Tibial nerve (tissue), 4 donors: ENCODE data around the gene TRIM13. TPM values are rescaled to one million over a fixed set of nuclear protein-coding genes. Genes with fewer than 3 reads are reported as not detected.

Experiments
- DNase-seq, 2 donors: peaks; one replicate each; pipeline ENCODE4 v3.0.0-alpha.2; 2019; ENCODE audit warnings: low spot score in 2 of 2
- H3K27ac ChIP-seq, 4 donors: fragments of 200-600 bp; sonication (generic) in 3 of 4; one replicate each; pipeline ENCODE4 v1.5.1; 2017 to 2019; ENCODE audit warnings: mild to moderate bottlenecking in 1 of 4
- H3K27me3 ChIP-seq, 2 donors: fragments of 200-600 bp; sonication (generic) in 1 of 2; one replicate each; pipeline versions ENCODE4 v1.5.1 to v1.6.0; 2017 to 2019
- H3K36me3 ChIP-seq, 3 donors: fragments of 200-600 bp; sonication (generic); one replicate each; pipeline ENCODE4 v1.5.1; 2018 to 2019
- H3K4me1 ChIP-seq, 4 donors: fragments of 200-600 bp; sonication (generic) in 3 of 4; one replicate each; pipeline ENCODE4 v1.5.1; 2017 to 2019
- H3K4me3 ChIP-seq, 4 donors: fragments of 200-600 bp; sonication (generic) in 3 of 4; one replicate each; pipeline ENCODE4 v1.5.1; 2017 to 2019; ENCODE audit warnings: mild to moderate bottlenecking in 1 of 4, moderate library complexity in 1 of 4
- H3K9me3 ChIP-seq, 4 donors: fragments of 200-600 bp; sonication (generic) in 3 of 4; one replicate each; pipeline ENCODE4 v1.5.1; 2017 to 2019
- EP300 ChIP-seq, 2 donors: sonication (generic); formaldehyde crosslinking; IDR thresholded peaks; one replicate each; pipeline ENCODE4 v1.6.1; 2017; ENCODE audit warnings: antibody characterized with exemption in 2 of 2, mild to moderate bottlenecking in 1 of 2
- POLR2A ChIP-seq, 2 donors: fragments of 450-650 bp; IDR thresholded peaks; one replicate each; pipeline ENCODE4 v1.6.1; 2017; ENCODE audit warnings: antibody characterized with exemption in 2 of 2, mild to moderate bottlenecking in 2 of 2, moderate library complexity in 2 of 2
- WGBS, 2 donors: methylation state at CpG; one replicate each; pipeline ENCODE4 v1.1.5; 2018; 5-methylcytosine and 5-hydroxymethylcytosine counted together
- total RNA-seq, 4 donors: library from RNA; depleted of rRNA; stranded (reverse); fragments of >200 nt; gene quantifications; one replicate each; pipeline ENCODE4 v1.1.0, GENCODE V29; 2016
- TF ChIP-seq, protein P1 (sequence below), 5 experiments: fragments of 200-600 bp in 3 of 5; fragments of 450-650 bp in 2 of 5; sonication (generic) in 3 of 5; IDR thresholded peaks; one replicate each; pipeline ENCODE4 v1.5.1; 2016 to 2019; ENCODE audit warnings: antibody characterized with exemption in 5 of 5, mild to moderate bottlenecking in 3 of 5, moderate library complexity in 2 of 5

The TRIM13 gene
- total RNA-seq, 4 donors from 2014 or later = 18.0 to 25.8 (median 23.2) TPM

DNA sequence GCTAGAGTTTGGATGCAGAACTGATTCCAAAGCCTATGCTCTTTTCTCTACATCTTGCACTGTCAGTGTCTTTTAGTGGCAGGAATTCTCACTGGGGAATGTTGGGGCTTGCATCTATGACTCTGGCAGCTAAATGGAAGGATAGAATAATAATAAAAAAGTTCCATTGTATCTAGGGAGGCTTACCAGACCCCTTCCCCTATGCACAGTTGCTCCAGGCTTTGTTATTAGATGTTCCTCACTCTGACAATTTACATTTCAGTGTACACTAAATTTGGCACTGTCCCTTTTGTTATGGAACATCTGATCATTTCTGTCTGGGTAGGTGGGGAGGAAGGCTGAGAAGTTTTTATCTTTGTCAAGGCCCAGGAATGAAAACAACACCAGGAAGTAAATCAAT lies 3.7 kb upstream of the TRIM13 start:
- H3K27me3 ChIP-seq = no peaks in the 10 kb centered on the region
- peaks cover 0 to 19% (median 0%) of the 10 kb centered on the region in 3 donors for H3K36me3 ChIP-seq
- TF ChIP-seq EP300 (IDR thresholded peaks at IDR 0.05) (no peak), POLR2A (IDR thresholded peaks at IDR 0.05) (no peak)
- TF ChIP-seq, protein P1, sequence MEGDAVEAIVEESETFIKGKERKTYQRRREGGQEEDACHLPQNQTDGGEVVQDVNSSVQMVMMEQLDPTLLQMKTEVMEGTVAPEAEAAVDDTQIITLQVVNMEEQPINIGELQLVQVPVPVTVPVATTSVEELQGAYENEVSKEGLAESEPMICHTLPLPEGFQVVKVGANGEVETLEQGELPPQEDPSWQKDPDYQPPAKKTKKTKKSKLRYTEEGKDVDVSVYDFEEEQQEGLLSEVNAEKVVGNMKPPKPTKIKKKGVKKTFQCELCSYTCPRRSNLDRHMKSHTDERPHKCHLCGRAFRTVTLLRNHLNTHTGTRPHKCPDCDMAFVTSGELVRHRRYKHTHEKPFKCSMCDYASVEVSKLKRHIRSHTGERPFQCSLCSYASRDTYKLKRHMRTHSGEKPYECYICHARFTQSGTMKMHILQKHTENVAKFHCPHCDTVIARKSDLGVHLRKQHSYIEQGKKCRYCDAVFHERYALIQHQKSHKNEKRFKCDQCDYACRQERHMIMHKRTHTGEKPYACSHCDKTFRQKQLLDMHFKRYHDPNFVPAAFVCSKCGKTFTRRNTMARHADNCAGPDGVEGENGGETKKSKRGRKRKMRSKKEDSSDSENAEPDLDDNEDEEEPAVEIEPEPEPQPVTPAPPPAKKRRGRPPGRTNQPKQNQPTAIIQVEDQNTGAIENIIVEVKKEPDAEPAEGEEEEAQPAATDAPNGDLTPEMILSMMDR (IDR thresholded peaks at IDR 0.05) = no peak
- H3K4me3 ChIP-seq = no peak overlapping the region
- H3K4me1 ChIP-seq = peaks cover under 1 to 13% (median 4%) of the 10 kb centered on the region in 4 donors
- H3K9me3 ChIP-seq = no peaks in the 10 kb centered on the region
- DNase-seq = no peak
- H3K27ac ChIP-seq = no peak overlapping the region

DNA sequence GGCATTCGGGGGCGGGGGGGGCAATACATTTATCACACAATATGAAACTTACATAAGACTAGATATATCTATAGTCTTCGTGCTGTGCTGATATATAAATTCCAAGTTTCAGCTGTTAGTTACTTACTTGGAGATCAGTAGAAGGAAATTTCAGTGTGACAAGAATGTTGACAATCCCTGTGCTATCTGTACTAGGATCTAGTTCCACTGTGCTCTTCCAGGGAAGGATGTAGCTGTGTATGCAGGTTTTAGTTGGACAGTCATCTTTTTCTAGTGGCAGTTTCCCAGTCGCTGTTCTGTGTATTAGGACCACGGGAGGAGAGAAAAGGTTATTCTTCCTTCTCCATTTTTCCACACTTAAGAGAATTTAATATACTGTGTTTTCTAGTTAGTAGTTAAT lies 3.2 kb upstream of the TRIM13 start:
- TF ChIP-seq POLR2A (IDR thresholded peaks at IDR 0.05) (no peak), EP300 (IDR thresholded peaks at IDR 0.05) (no peak)
- TF ChIP-seq, protein P1 (IDR thresholded peaks at IDR 0.05) = no peak
- no peaks in the 10 kb centered on the region for H3K9me3 ChIP-seq
- peaks cover 3 to 18% (median 10%) of the 10 kb centered on the region in 4 donors for H3K4me1 ChIP-seq
- H3K36me3 ChIP-seq = peaks cover 0 to 13% (median 0%) of the 10 kb centered on the region in 3 donors
- no peak for DNase-seq
- no peak overlapping the region for H3K27ac ChIP-seq
- no peak overlapping the region for H3K4me3 ChIP-seq
- H3K27me3 ChIP-seq = no peaks in the 10 kb centered on the region
- 77 to 87% methylated on average over 5 of the region's 5 CpGs for WGBS, 2 donors

DNA sequence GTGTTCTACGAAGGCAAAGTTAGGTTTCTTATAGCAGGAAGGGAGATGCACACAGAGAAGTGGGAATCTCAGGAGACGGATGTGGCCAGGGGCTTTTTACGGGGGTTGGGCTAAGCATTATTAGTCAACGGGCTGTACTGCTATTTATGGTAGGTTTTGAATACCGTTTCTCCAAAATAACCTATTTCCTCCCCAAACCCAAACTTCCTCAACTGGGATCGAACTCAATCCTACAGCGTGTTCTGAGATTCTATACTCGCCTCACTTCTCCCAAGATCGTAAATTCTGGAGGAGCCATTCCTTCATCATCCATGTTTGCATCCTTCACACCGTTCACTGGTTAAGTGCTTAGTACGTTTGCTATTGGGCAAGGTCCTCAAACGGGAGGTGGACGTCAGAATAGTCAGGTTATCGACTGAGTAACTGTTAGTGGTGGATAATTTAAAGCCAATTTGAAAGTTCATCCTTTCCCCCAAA lies 1.2 kb upstream of the TRIM13 start:
- peaks cover 3 to 38% (median 23%) of the 10 kb centered on the region in 4 donors for H3K4me1 ChIP-seq
- peak overlapping the region; percentile 97 to 100 (median 98) for H3K27ac ChIP-seq
- H3K27me3 ChIP-seq = no peaks in the 10 kb centered on the region
- TF ChIP-seq EP300 (IDR thresholded peaks at IDR 0.05) (no peak), POLR2A (IDR thresholded peaks at IDR 0.05) (no peak)
- TF ChIP-seq, protein P1 (IDR thresholded peaks at IDR 0.05) = no peak
- DNase-seq = no peak
- WGBS, 2 donors = 40 to 41% methylated on average over 14 of the region's 14 CpGs
- peaks cover 0 to 11% (median 0%) of the 10 kb centered on the region in 3 donors for H3K36me3 ChIP-seq
- H3K4me3 ChIP-seq = peak overlapping the region; percentile 86 to 100 (median 92)
- no peaks in the 10 kb centered on the region for H3K9me3 ChIP-seq

DNA sequence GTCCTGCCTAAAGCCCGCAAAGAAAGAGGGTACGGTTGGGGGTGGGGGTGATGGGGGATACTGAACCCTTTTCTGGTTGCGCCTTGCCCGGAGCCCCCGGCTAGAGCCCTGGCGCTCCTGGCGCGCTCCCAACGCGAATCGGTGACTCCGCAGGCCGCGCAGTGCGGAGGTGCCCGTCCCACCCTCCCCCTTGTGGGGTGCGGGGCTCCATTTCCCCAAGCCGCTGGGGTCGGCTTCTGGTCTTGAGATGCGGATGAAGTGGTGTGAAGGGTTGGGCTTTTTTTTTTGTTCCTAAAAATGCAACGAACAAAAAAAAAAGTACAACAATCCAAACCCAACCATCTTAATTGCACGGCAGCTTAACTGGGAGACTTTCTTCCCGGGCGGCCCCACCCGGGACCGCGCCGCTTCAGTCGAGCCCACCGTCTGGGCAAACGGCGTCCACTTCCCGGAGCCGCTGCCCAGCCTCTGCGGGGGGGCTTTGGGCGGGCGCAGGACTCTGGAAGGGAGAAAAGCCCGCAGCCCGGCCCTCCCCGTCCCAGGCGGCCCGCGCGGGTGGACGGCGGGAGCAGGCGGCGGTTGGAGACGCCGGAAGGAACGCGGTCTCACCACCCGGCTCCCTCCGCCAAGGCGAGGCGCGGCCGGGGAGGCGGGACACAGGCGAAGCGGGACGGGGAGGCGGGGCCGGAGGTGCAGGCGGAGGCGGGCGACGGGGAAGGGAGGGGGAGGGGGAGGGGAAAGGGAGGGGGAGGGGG lies 504 bp upstream of the TRIM13 start:
- H3K4me1 ChIP-seq = peaks cover 3 to 45% (median 23%) of the 10 kb centered on the region in 4 donors
- H3K27ac ChIP-seq = peak overlapping the region; percentile 97 to 100 (median 98)
- peak overlapping the region; percentile 86 to 100 (median 92) for H3K4me3 ChIP-seq
- DNase-seq = peak; percentile 79 to 89
- no peaks in the 10 kb centered on the region for H3K9me3 ChIP-seq
- no peaks in the 10 kb centered on the region for H3K27me3 ChIP-seq
- WGBS, 2 donors = 1% methylated on average over 35 to 51 of the region's 68 CpGs
- TF ChIP-seq, protein P1 (IDR thresholded peaks at IDR 0.05) = no peak
- TF ChIP-seq POLR2A (IDR thresholded peaks at IDR 0.05) (peak; percentile 64 to 72), EP300 (IDR thresholded peaks at IDR 0.05) (peak; percentile 13 to 83)
- peaks cover 0 to 6% (median 0%) of the 10 kb centered on the region in 3 donors for H3K36me3 ChIP-seq

- TF ChIP-seq, protein P1 (IDR thresholded peaks at IDR 0.05) = no peak
- TF ChIP-seq EP300 (IDR thresholded peaks at IDR 0.05) (no peak), POLR2A (IDR thresholded peaks at IDR 0.05) (no peak)
- Histone ChIP-seq H3K27ac (peak overlapping the region in 3 of 4 donors; percentile 92 to 99 (median 99)), H3K4me1 (peaks cover 3 to 60% (median 28%) of the 10 kb centered on the region in 4 donors), H3K36me3 (peaks cover 0 to 6% (median 5%) of the 10 kb centered on the region in 3 donors), H3K9me3 (no peaks in the 10 kb centered on the region), H3K27me3 (no peaks in the 10 kb centered on the region), H3K4me3 (peak overlapping the region; percentile 69 to 95 (median 86))
- WGBS, 2 donors = 3 to 9% methylated on average over 4 of the region's 4 CpGs
- DNase-seq = no peak
Observed at GRCh38 chr13:49997955-49998354, 1.1 kb downstream of the TRIM13 start.
